T-helper 1 cell (primary cell): ENCODE data around the gene EXOC7.

Source experiments
- DNase-seq, 5 donors: peaks; one replicate each; pipeline ENCODE4 v3.0.0-alpha.2; 2012 to 2020

The EXOC7 gene

DNA sequence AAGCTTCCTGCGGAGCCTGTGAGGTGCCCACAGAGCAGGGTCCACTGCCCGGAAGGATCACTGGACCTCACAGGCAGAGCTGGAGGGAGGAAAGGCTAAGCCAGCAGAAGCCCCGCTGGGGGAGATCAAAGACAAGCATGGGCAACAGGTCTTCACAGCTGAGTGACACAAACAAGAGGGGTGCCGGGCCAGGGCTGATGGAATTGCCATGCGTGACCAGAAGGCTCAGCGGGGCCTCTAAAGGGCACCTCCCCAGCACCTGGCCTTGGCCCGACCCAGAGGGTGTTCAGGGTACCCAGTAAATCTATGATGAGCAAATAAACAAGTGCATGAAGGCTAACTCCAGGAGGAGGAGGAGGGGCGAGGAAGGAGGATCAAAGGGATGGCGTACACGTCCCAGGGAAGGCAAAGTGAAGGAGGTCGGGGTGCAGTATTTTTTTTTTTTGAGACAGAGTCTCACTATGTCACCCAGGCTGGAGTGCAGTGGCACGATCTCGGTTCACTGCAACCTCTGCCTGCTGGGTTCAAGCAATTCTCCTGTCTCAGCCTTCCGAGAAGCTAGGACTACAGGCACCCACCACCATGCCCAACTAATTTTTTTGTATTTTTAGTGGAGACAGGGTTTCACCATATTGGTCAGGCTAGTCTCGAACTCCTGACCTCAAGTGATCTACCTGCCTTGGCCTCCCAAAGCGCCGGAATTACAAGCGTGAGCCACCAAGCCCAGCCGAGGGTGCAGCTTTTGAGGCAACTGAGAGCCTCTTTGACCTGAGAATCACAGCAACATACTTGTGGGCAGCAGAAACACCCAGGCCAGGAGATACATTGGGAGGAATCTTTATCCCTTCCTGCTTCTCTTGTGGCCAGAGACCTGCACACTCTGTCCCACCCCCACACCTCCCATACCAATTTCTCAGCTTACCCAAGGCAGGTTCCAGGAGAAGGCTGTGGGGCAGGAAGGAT is 16.1 kb upstream of the EXOC7 start:
- DNase-seq = no peak

DNA sequence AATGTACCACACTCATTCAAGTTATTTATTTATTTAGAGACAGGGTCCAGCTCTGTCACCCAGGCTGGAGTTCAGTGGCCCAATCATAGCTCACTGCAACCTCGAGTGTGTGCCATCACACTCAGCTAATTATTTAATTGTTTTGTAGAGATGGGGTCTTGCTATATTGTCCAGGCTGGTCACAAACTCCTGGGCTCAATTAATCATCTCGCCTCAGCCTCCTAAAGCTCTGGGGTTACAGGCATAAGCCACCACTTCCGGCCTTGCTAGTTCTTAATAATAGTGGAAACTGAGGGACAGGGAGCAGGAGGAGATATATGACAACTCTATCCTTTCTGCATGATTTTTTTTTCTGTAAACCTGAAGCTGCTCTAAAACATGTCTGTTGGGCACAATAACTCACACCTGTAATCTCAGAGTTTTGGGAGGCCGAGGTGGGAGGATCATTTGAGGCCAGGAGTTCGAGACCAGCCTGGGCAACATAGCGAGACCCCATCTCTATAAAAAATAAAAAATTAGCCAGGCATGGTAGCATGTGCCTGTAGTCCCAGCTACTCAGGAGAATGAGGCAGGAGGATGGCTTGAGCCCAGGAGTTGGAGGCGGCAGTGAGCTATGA is 11.7 kb upstream of the EXOC7 start:
- DNase-seq = no peak

DNA sequence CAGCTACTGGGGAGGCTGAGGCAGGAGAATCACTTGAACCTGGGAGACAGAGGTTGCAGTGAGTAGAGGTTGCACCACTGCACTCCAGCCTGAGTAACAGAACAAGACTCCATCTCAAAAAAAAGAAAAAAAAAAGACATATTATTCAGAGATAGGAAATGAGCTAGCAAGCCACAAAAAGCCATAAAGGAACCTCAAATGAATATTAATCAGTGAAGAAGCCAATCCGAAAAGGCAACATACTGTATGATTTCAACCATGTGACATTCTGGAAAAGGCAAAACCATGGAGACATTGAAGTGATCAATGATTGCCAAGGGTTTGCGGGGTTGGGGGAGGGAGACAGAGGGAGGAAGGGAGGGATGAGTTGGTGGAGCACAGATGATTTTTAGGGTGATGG is 8.4 kb upstream of the EXOC7 start:
- no peak for DNase-seq

DNA sequence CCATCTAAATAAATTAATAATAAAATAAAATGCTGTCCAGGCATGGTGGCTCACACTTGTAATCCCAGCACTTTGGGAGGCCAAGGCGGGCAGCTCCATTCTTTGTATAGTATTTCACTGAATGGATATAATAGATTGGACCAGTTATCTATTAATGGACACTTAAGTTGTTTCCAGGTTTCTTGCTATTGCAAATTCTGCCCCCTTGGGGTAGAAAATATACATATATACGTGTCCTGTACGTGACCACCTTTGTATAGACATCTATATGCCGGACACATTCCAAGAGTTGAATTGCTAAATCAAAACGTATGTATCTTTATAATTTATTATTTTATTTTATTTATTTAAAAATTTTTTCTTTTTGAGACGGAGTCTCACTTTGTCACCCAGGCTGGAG is 3.9 kb upstream of the EXOC7 start:
- DNase-seq = no peak

DNA sequence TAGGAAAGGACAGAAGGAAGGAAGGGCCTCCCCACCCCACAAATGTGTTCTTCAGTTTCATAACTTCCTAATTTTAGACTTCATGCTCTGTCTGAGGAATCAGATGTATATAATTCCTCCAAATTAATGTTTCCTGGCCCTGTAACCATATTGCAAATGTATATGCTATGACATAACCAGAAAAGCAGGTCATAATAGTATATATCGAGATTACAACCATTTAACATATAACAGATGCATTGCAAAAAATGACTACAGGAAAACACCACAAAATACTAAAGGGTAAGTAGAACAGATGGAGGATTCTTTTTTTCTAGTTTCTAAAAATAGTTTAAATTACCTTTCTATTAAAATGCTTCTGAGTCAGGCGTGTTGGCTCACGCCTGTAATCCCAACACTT is 3.1 kb upstream of the EXOC7 start:
- DNase-seq = no peak

DNA sequence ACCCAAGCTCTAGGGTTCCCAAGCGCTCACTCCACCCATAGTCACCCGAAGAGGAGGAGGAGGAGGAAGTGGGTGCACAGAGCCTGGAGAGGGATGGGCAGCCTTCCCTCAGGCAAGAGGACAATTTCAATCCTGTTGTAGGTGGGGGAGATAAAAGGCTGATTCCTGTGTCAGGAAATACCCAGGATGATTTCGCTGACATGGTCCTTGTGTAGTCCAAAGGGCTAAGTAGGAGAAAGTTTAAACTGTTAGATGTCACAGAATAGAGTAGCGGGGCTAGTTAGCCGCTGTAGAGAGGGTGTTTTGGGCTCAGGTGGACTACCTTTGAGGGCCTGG is 1.3 kb upstream of the EXOC7 start:
- DNase-seq = no peak

DNA sequence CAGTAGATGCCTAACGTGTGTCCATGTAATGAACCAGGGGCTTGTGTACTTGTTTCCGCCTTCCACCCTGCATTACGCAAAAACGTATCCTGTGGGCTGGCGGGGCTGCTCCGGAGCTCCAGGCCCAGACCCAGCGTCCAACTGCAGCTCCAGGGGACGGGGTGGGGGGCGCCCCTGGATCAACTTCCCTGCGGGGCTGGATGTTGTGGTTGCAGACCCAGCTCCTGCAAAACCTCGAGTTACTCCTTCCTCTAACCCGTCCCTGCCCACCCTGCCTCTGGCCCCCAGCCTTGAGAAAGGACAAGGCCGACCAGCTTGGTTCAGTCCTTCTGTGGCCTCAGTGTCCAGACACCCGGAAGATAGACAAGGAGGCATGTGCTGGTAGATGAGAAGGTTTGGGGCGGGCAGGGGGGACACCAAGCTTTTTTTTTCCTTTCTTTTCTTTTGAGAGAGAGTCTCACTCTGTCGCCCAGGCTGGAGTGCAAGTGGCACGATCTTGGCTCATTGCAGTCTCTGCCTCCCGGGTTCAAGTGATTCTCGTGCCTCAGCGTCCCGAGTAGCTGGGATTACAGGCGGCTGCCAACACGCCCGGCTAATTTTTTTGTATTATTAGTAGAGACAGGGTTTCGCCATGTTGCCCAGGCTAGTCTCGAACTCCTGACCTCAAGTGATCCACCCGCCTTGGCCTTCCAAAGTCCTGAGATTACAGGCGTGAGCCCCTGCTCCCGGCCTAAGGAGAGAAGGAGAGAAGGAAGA is 731 bp upstream of the EXOC7 start:
- no peak for DNase-seq

DNA sequence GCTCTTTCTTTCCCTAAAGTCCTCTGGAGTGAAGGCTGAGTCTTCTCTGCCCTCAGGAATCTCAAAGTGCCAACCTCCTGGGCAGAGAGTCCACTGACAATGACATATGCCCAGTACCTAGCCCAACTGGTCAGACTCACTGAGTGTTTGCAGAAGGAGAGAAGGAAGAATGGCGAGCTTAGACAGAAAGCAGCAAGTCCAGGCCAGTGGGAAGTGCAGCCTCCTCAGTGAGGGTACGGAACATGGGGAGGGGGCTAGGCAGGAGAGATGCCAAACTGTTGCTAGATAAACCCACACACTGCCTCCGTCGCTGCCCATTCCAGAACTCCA is 678 bp downstream of the EXOC7 start:
- no peak for DNase-seq

DNA sequence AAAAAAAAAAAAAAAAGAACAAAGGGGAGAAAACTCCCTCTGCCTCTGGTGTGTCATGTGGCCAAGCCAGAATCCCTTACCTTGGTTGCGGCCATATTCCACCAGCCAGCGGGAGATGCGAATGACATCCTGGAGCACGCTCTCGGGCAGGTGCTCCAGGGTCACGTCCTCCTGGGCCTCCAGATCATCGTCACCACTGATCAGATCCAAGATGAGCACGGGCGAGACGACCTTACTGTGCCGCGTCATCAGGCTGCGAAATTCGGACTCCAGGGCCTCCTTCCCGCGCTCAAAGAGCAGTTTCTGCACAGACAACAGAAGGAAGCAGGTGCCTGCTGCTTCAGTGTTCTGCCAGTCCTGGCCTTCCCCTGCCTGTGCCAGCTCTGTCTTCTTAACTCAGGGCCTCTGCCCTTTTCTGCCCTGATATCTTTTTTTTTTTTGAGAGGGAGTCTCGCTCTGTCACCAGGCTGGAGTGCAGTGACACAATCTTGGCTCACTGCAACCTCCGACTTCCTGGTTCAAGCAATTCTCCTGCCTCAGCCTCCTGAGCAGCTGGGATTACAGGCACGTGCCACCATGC is 5.8 kb downstream of the EXOC7 start:
- DNase-seq = no peak

DNA sequence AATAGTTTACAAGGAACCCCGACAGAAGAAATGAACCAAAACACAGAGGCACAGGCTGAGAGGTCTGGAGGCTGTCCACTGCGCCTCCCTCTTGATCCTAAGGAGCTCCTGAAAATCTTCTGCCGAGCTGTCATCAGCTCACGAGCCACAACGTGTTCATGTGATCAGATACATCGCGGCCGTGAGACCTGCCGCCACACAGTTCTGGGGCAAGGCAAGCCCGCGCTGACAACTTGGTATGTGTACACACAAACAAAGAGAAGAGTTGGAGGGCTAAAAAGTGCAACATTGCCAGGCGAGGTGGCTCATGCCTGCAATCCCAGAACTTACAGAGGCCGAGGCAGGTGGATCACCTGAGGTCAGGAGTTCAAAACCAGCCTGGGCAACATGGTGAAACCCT is 7.6 kb downstream of the EXOC7 start:
- DNase-seq = no peak

DNA sequence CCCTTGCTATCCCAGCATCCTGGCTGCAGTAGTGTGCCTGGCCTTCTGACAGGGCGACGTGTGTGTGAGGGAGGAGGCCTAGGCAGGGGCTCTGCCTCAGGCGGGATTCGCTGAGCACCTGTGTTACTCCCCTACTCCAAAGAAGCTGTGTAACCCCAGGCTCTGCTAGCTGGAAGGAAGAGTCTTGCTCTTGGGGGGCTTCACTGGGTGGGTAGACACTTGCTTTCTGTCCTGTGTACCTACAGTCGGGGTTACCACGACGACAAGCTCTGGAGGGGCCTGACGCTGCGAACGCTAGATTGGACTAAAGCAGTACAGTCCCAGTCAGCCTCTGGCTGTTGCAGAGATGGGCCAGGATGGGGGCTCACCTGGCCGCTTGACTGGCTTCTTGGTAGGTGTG is 9.5 kb downstream of the EXOC7 start:
- no peak for DNase-seq

DNA sequence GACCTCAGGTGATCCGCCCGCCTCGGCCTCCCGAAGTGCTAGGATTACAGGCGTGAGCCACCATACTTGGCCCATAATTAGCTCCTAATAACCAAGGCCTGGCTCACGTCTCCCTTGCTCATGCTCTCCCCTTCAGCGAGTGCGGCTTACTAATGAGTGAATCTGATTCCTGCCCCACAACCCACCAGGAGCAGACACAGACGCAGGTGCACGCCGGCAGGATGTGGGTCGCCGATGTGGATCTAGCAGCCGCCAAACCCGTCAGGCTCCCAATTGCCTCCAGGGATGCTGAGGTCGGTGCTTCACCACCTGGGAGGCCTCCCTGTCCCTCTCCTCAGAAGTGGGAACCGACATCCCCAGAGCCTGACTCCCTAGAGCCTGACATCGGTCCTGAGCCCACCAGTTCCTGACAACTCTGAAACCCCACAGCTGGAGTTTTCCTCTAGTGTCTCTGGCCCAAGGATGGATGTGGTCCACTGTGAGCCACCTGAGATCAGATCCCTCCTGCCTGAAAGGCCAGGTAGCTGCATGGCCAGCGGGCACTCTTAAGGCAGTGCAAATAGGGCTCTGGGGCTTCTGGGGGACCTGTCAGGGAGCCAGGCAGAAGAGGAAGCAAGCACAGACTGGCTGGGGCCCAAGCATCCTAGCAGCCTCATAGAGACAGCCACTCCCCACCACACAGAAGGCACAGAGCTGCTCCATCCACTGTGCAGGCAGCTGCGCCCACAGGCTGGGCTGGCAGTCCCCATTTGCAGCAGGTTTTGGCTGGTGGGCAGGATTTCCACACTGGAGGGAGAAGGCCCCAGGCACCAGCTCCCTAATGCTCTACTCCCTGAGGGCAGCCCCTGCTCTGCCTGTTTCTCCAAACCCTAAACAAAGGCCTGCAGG is 10.8 kb downstream of the EXOC7 start:
- DNase-seq = no peak

DNA sequence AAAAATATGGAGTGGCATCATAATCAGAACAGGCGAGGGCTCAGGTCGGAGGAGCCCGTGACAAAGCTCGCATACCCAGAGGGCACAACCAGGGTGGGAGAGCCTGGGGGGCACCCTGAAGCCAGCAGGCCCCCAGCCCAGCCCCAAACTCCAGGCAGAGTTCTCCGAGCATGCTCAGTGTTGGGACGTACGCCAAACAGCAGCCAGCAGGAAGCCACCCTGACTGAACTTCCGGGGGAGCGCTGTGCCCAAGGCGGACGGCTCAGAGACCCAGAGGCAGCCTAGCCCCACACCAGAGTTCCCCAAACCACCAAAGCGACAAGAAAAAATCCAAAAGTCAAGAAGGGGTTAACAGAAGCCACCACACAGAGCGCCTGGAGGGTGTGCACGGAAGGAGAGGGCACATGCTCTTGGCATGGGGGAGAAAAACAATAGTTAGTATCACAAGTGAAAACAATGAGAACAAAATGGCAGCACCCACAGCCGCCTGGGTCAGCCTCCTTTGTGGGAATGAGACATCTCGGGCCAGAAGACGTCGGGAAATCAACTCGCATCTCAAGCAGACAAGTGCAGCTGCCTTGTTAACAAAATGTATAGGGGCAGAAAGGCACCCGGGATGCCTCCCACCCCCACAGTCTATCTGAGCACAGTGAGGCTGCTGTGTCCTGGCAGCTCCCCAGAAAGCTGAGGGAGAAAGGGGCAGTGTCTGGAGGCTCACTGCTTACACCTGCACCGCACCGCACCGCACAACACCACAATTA is 11.9 kb downstream of the EXOC7 start:
- no peak for DNase-seq

DNA sequence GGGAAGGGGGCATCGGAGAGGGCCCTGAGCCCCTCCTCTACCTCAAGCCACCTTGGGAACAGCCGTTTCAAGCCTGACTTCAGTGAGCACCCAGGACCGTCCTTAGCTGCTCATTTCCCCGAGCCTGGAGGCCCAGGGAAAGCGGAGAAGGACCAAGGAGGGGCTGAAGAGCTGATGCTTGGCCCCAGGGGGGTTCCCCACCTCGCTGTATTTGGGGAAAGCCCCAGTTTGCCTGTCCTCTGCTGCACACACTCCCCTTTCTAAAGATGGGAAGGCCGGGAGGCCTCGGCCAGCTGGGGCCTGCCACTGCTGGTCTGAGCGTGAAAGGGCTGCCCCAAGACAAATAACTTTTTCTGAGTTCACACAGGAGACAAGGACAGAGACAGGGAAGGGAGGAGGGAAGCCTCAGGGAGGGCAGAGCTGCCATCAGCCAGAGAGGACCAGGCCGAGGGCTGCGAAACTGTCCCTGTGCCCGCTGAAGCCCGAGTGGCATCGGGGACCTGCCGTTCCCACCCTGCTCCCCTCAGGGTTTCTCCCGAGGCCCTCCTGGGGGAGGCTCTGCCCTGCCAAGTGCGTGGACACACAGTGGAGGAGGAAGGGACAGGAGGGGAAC is 13.0 kb downstream of the EXOC7 start:
- no peak for DNase-seq

DNA sequence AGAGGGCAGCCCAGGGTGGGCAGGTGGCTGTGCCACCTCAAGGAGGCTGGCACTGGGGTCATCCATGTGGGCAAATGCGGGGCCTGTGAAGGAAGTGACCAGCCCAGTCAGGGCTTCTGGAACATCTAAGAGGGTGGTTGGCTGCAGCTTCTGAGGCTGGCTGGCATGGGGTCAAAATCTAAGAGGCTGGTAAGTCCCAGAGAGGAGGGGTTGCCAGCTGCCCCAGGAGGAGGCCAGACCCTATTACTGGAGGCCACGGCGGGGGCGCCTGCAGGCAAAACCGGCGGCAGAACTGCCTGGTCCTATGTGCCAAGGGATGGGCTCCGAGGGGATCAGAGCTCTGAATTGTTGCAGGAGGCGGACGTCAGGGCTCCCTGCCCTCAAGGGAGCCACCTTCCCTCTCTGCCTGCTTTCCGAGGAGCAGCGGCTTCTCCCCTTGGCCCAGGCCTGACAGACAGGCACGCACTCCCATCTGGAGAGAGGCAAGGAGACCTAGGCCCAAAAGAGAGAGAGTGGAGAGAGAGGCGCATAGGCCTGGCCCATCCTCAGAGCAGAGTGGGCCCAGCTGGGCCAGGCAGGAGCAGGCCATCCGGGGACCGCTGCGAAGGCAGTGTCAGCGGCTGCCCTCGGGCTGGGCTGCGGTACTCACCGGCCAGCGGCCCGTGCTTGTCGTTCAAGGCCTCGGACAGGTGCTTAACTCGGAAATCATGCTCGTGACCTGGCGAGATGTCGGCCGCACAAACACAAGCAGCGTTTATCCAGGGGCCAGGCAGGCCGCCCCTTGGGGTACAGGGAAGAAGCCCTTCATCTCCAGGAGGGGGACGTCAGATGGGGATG is 13.7 kb downstream of the EXOC7 start:
- no peak for DNase-seq

DNA sequence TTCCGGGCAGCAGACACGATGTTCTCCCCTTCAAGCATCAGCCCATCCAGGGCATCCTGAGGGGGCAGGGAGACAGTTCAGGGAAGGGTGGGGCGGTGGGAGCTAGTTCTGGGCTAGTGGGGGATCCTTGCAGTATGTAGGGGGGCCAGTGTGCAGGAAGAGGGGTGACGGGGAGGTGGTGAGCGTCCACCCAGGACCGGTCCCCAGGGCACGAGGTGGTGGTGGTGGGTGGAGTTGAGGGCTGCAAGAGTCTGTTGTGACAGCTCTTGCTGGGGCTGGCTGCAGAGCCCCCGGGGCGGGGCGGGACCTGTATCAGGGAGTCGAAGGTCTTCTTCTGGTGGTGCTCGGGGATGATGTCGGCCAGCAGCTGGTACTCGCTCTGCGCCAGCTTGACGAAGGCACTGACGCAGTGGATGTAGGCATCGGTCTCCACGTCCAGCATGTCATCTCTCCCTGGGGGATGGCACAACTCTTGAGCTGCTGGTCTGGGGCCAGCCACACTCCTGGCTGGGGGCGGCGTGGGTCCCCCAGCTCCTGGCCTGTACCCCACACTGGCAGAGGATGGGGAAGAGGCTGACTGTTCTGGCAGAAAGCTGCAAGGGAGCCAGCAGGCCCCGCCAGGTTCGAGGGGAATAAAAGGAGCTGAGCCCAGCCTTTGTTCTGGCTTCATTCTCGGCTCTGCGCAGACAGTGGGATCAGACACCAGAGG is 14.6 kb downstream of the EXOC7 start:
- DNase-seq = no peak

DNA sequence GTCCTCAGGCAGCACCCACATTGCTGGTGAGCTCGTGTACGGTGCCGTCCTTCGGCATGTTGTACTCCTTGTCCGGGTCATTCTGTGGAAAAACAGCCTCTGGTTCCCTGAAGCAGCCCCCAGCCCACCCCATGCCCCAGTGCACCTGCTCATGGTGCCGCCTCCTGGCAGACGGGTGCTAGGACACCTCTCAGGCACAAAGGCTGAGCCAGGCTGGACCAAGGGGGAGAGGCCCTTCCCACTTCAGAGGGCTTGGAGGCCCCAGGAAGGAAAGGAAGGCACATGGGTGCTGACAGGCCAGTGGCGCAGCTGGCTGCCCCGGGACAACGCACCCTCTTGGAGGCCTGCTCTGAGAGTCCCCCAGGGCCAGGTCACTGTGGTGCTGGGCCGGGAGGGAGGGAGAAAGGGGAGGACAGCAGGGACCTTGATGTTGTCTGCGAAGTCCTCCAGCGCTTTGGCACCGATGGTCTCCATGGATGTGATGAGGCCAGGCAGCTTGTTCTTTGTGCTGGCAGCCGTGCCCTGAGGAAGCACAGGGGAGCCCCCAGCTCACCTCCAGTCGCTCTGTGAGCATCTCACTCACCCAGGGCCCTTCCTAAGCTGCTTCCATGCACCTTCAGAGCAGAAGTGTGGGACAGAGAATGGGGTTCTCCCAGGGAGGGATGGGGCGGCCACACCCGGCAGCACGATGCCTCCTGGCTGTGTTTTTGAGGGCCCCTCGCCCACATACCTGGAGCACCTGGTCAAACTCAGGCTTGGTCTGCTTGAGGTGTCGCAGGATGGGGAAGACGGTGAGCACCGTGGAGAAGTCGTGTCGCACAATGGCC is 15.3 kb downstream of the EXOC7 start:
- no peak for DNase-seq

DNA sequence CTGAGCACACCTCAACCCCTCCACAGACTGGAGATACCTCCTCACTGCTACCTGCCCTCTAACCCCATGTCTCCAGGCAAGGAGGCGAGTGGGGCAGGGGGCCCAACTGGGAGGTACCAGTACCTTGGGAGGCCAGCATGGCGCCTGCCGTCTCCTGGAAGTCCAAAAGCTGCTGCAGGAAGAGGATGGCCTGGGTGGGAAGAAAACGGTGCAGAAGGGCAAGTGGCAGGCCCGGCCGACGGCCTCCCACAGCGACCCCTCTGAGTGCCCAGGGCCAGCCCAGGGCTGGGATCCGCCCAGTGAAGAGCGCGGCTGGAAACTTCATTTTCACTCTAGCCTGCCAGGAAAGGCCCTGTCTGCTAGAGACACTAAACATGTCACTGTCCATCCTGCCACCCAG is 16.1 kb downstream of the EXOC7 start:
- no peak for DNase-seq

DNA sequence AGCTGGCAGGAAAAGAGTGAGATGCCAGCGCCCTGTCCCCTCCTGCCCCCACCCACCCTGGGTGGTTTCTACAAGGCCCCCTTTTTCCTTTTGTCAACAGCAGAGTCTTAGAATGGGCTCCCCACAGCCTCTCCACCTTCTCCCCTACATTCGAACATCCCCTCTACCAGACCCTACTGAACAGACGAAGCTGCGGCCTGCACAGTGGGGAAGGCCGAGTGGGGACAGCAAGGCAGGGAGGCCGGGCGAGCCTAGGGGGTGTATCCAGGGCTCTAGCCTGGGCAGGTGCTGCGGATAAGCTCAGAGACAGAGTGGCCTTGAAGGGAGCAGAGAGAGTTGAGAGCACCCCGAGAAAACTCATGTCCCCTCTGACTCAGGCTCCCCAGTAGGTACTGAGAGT is 17.2 kb downstream of the EXOC7 start:
- DNase-seq = no peak
